HG03432 (cell line): ENCODE measurements around the gene HACD2.

Experiments
- ATAC-seq: cut with Tn5 transposase; IDR thresholded peaks from one replicate; pipeline ENCODE4 v1.9.1; 2021; ENCODE audit warnings: mild to moderate bottlenecking, moderate library complexity; ENCODE audit not compliant: unreplicated experiment

Gene HACD2

DNA sequence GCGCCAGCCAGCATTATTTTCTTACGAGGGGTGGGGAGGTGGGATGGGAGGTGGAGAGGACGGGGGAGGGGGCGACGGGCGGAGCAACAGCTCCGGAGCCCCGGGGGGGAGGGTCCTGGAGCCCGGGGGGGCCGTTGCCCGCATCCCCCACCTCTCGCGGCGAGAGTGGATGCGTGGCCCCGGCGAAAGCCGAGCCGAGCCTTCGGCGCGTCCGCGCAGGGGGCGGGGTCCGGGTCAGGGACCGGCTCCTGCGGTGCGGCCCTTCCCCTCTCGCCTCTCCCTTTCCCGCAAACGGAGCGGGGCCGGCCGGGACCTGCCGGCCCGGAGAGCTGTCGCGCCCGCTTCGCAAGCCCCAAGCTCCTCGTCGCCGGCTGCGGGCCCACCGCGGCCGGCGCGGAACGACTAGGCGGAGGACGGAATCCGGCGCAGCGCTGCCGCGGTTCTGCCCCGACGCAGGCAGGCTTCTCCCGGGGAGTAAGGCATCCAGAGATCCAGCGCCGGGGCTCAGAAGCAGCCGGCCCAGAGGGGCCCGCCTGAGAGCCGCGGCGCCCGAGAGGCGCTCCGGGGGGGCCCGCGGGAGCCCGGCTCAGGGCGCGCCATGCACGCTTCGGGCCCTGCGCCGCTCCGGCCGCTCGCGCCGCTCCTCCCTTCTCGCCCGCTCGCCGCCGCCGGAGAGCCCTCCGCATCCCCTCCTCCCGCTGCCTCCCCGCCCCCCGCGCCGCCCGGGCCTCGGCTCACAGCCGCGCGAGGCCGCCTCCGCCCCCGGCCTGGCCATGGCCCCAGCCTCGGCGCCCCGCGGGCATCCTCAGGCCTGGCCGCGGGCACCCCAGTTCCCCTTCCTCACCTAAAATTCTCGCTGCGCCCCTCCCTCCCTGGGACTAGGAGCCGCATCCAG is 135.5 kb downstream of the HACD2 start:
- no peak for ATAC-seq

DNA sequence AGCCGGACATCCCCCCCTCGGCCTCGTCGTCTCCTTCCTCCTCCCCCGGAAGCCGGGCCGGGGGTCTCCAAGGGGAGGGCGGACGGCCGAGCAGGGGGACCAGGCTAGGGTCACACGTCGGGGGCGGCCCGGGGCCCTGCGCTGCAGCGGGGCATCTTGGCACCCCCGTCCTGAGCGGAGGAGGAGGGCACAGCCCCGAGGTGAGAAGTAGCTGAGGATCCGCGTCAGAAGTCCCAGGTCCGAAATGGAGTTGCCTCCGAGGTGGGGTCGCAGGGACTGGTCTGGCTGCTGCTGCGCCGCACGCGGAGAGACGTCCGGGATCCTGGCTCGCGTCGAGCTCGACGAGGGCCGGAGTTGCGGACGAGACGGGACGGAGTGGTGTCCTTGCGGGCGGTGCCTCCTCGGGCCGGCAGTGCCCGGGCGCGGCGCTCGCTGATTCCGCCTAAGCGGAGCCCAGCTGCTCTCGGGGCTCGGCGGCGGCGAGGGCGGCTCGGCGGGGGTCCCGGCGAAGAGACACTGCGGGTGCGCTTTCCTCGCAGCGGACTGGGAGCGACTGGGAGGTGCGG is 136.2 kb downstream of the HACD2 start, which contains the start of gene ADCY5:
ADCY5 (minus strand) TSS at position 555 of the 566 bp plus-strand sequence; CDS start at position 10, 545 bp downstream.
- no peak for ATAC-seq

DNA sequence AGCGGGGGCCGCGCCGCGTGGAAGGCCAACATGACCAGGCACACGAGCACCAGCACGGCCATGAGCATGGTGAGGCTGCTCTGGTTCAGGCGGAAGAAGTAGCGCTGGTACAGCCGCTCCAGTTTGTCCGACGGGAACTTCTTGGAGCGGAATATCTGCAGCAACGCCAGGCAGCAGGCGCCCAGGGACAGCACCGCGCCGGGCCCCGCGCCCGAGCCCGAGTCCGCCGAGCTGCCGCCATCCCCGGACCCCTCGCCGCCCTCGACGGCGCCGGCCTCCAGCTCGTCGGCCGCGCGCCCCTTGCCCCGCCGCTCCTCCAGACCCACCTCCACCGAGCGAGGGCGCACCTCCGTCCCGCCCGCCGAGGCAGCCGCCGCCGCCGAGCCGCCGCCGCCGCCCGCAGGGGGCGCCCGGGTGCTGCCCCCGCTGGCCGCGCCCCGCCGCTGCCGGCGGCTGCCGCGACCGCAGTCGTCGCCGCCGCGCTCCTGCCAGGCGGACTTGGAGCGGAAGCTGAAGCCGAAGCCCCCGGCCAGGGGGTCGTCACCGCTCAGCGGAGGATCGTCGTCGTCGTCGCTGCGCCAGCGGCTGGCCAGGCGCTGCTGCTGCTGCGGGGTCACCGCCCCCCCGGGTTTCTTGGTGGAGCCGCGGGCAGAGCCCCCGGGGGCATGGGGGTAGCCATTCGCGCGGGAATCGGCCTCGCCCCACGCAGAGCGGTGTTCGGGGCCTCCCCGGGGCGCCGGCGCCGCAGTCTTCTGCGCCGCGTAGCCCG is 136.9 kb downstream of the HACD2 start:
- ATAC-seq: no peak

DNA sequence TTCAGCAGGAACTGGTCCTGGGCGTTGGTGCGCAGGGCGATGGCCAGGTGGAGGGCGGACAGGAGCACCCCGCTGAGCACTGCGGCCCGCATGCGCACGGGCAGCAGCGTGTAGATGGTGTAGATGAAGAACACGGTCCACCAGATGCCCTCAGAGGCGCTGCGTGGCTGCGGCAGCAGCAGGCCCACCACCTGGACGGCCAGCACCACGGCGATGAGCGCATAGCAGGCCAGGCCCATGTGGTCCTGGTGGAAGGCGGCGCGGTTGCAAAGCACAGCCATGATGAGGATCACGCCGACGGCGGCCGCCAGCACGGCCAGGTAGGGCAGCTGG is 137.5 kb downstream of the HACD2 start:
- no peak for ATAC-seq

DNA sequence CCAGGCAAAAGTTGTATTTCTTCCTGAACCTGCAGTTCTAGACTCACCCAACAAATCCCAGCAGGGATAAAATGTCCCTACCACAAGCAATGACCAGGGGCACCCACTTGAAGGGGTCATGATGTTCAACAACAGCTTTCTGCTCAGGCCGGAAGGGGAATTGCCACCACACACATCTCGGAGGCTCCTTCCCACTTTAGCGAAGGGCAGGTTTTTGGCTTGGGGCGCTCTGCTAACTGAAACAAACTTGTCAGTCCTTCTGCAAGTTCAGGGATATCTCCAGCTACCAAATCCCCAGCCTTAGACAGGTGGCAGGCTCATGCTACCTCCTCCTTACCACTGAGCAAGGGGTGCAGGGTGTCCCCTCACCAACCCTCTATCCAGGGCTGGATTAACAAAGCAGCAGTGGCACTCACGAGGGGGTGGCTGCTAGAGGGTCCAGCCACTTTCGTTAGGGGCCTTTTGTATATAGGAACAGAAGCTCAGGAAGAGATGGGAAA is 138.2 kb downstream of the HACD2 start:
- no peak for ATAC-seq

DNA sequence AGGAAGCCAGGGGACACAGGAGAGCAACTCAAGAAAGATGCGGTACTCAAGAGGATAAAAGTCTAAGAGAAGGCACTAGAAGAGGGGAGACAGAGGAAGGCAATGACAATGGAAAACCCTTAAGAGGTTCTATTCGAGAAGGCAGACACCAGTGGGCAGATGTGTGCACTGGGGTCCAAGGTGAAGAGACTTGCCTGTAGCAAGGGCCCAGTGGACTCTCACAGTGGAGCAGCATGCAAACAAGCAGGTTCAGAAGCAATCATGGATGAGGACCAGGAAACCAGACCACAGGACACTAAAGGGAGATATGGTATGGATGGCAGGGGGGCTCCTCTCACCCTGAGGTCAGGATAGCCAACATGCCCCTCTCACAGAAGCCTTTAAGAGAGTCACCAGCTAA is 138.6 kb downstream of the HACD2 start:
- ATAC-seq: no peak

DNA sequence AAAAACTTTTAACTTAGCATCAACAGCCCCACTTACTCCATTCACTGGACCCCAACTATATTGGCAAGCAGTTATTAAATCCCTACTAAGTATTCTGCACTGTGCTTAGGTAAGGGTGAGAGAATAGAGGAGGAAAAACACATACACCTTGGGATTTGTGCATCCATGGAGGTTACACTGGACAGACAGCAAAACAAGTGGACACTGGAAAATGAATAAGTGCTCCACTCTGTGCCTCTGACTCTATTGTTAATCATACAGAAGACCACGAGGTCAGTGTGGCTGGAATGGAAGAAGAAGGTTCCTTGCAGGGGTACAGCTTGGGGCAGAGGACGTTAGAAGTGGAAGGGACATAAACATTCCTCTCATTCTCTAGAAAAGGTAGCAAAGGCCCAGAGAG is 139.2 kb downstream of the HACD2 start:
- no peak for ATAC-seq

DNA sequence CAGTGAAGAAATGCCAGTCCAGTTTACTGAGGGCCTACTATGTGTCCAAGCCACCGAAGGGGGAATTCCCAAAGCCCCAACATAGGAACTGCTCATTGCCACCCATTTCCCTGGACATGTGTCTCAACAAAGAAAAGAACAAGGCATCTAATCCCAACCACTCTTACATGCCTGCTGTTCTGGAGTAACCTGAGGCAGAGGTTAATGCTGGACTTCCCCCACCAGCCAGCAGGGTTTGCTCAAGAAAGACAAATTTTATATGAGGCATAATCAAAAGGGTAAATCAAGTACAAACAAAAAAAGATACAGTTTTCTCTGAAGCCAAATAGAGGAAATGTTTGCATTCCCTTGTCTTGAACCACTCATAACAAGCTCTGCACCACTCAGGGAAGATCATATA is 140.1 kb downstream of the HACD2 start:
- ATAC-seq: no peak

DNA sequence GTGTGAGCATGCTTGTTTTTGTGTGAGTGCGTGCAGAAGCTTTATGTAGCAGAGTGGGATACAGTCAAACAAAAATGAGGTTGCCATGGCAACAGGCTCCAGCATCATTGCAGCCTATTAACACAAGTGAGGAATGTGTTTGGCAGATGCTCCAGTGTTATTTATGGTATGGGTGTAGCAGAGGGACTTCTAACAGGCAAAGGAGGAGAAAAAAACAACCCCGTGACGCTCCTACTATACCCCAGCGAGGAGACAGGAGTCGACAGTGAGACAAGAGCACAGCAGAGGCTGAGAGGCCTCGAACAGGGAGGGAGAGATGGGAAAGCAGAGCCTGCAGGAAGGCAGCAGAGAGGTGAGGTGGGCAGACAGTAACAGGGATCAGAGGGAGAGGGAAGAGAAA is 140.8 kb downstream of the HACD2 start:
- ATAC-seq: no peak

DNA sequence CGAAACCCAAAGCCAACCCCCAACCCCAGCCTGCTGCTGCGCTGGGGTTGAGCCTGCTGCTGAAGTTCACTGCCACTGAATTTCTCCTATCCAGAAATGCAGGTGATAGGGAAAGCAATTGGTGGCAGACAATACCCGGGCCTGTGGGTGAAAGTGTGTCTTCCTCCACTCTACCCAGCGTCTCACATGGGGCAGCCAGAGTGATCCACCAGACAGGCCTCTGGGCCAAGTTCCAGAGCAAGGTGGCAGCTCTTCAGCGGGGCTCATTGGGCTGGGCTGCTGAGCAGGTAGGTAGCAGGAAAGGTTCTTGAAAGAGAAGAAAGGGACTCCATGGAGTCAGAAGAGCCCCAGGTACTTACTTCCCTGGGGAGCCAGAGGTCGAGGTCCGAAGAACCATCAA is 141.9 kb downstream of the HACD2 start:
- no peak for ATAC-seq

DNA sequence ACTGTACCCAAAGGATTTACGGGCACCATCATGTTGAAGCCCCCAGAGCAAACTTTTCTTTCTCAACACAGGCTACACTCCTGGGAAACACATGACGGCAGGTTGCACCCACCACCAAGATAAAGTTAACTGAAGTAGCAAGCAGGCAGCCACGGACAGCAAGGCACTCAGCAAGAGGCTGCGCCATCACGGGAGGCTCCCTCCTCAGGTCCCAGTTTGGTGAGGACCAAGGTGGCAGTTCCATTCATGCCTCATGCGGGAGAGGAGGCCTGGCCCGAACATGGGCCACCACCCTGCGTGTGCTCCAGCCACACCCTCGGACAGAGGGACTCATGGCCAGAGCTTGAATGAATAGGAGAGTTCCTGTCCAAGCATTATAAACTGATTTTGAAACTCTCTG is 142.7 kb downstream of the HACD2 start:
- no peak for ATAC-seq
